B cell (primary cell): Measurements from ENCODE around the gene PSME3. TPM values are rescaled to one million over a fixed set of nuclear protein-coding genes. Genes with fewer than 3 reads are reported as not detected.

Source experiments
- ATAC-seq: fragments of 200-7000 bp; cut with Tn5 transposase; one replicate; pipeline ENCODE4 v1.10.0; 2021; ENCODE audit warnings: low read depth, mild to moderate bottlenecking, moderate number of reproducible peaks, moderate library complexity
- CTCF ChIA-PET: fragments of 350-600 bp; sonication (Branson Sonifier 250); formaldehyde crosslinking; loops from one replicate; lab custom pipeline; 2021; ENCODE audit warnings: antibody characterized with exemption, inconsistent platforms; lab: Charles Lee
- POLR2A ChIA-PET: fragments of 350-600 bp; sonication (Branson Sonifier 250); formaldehyde crosslinking; loops from one replicate; lab custom pipeline; 2021; ENCODE audit warnings: antibody characterized with exemption; lab: Charles Lee
- DNase-seq: peaks from one replicate; pipeline ENCODE4 v3.0.0; 2013
- H2AFZ ChIP-seq: 2 replicates; pipeline ENCODE4 v1.6.1; 2012; ENCODE audit warnings: mild to moderate bottlenecking, low read depth, low read length; ENCODE audit not compliant: insufficient read depth, poor library complexity, severe bottlenecking
- H3K27ac ChIP-seq, 2 donors: 1 replicate in 1 of 2; 2 replicates in 1 of 2; pipeline ENCODE4 v1.5.1; 2012 to 2013; ENCODE audit warnings: low read length in 2 of 2, mild to moderate bottlenecking in 2 of 2, moderate library complexity in 1 of 2
- H3K27me3 ChIP-seq, 4 experiments: fragments of 200-600 bp in 1 of 4; sonication (generic) in 1 of 4; replicated peaks in 1 of 4; 1 replicate in 2 of 4; 2 replicates in 2 of 4; pipeline versions ENCODE4 v1.6.1 to v1.7.0; 2013 to 2016; ENCODE audit warnings: low read length in 3 of 4, mild to moderate bottlenecking in 2 of 4, mixed read lengths in 1 of 4, moderate library complexity in 1 of 4; ENCODE audit not compliant: insufficient read depth in 4 of 4, control insufficient read depth in 3 of 4; ENCODE audit errors: control extremely low read depth in 1 of 4
- H3K36me3 ChIP-seq, 2 experiments: replicated peaks in 1 of 2; 1 replicate in 1 of 2; 2 replicates in 1 of 2; pipeline versions ENCODE4 v1.6.1 to v1.7.1; 2013; ENCODE audit warnings: low read length in 1 of 2; ENCODE audit not compliant: insufficient read depth in 2 of 2, control insufficient read depth in 1 of 2; ENCODE audit errors: control extremely low read depth in 1 of 2, extremely low read depth in 1 of 2
- H3K4me1 ChIP-seq, 2 donors: fragments of 200-600 bp in 1 of 2; sonication (generic) in 1 of 2; 1 replicate in 1 of 2; 2 replicates in 1 of 2; pipeline versions ENCODE4 v1.5.1 to v1.6.1; 2013 to 2017; ENCODE audit warnings: low read length in 2 of 2; ENCODE audit not compliant: control insufficient read depth in 2 of 2, insufficient read depth in 2 of 2
- H3K4me2 ChIP-seq: replicated peaks from 2 replicates; pipeline ENCODE3; 2012; ENCODE audit warnings: mild to moderate bottlenecking, low read depth, low read length; ENCODE audit not compliant: poor library complexity, severe bottlenecking
- H3K4me3 ChIP-seq, 5 experiments: fragments of 200-600 bp in 1 of 5; sonication (generic) in 1 of 5; 1 replicate in 3 of 5; 2 replicates in 2 of 5; pipeline versions ENCODE4 v1.5.1 to v1.7.0; 2011 to 2016; ENCODE audit warnings: low read length in 4 of 5, mild to moderate bottlenecking in 4 of 5, low read depth in 2 of 5, control low read depth in 1 of 5, moderate library complexity in 1 of 5; ENCODE audit not compliant: insufficient read depth in 1 of 5; ENCODE audit errors: control extremely low read depth in 1 of 5, extremely low read depth in 1 of 5
- H3K79me2 ChIP-seq: fragments of 200-600 bp; sonication (generic); one replicate; pipeline ENCODE4 v1.6.0; 2016; ENCODE audit warnings: low read length; ENCODE audit not compliant: control insufficient read depth, insufficient read depth
- H3K9ac ChIP-seq: fragments of 200-600 bp; sonication (generic); 2 replicates; pipeline ENCODE4 v1.6.1; 2017; ENCODE audit warnings: mild to moderate bottlenecking, low read length, moderate library complexity
- H3K9me3 ChIP-seq, 3 donors: one replicate each; pipeline versions ENCODE4 v1.6.1 to v1.7.1; 2013; ENCODE audit warnings: low read length in 2 of 3; ENCODE audit not compliant: control insufficient read depth in 2 of 3, insufficient read depth in 1 of 3; ENCODE audit errors: control extremely low read depth in 1 of 3
- H4K20me1 ChIP-seq: 2 replicates; pipeline ENCODE4 v1.6.0; 2012; ENCODE audit warnings: mild to moderate bottlenecking, low read length; ENCODE audit not compliant: insufficient read depth, control insufficient read depth, poor library complexity, severe bottlenecking
- H3K27ac Mint-ChIP-seq: one replicate; pipeline ENCODE4 v1.8.0; 2021; ENCODE audit warnings: mixed read lengths
- H3K27me3 Mint-ChIP-seq: one replicate; pipeline ENCODE4 v1.8.0; 2021; ENCODE audit warnings: mixed read lengths
- H3K4me1 Mint-ChIP-seq: one replicate; pipeline ENCODE4 v1.8.0; 2021; ENCODE audit warnings: mixed read lengths
- H3K4me3 Mint-ChIP-seq: one replicate; pipeline ENCODE4 v1.8.0; 2021; ENCODE audit warnings: mixed read lengths
- H3K9me3 Mint-ChIP-seq: one replicate; pipeline ENCODE4 v1.8.0; 2022; ENCODE audit warnings: mixed read lengths; ENCODE audit not compliant: insufficient read depth
- CTCF ChIP-seq: fragments of 200-600 bp; IDR thresholded peaks from one replicate; pipeline ENCODE4 v1.8.0; 2022; ENCODE audit warnings: antibody characterized with exemption, mild to moderate bottlenecking
- EZH2 ChIP-seq: IDR thresholded peaks from 2 replicates; pipeline ENCODE4 v1.6.1; 2012; ENCODE audit warnings: borderline replicate concordance, low read depth, mild to moderate bottlenecking, moderate library complexity, low read length; ENCODE audit not compliant: insufficient read depth, poor library complexity, severe bottlenecking
- WGBS: methylation state at CpG from one replicate; pipeline ENCODE4 v1.1.5; 2013; ENCODE audit warnings: missing lambda C conversion rate; ENCODE audit not compliant: insufficient coverage; 5-methylcytosine and 5-hydroxymethylcytosine counted together
- intact Hi-C: fragments of 100-400 bp; cut with micrococcal nuclease; formaldehyde crosslinking; loops from one replicate; pipeline ENCODE4 v1.10.0; 2022
- polyA plus RNA-seq: library from polyadenylated mRNA; depleted of rRNA; stranded (reverse); fragments of >200 nt; gene quantifications from 2 replicates; pipeline ENCODE4 v1.2.3, GENCODE V29; 2012
- total RNA-seq, 2 donors: library from RNA; stranded (reverse); fragments of 120-200 nt in 1 of 2; gene quantifications; 1 replicate in 1 of 2; 2 replicates in 1 of 2; pipeline versions ENCODE4 v1.2.3 to v1.2.4, GENCODE V29; 2013 to 2022

The PSME3 gene
- total and polyA plus RNA-seq, 2 donors (not counting 1 experiment from before 2014, with no cell fraction given): 43.4 to 76.2 TPM

- H3K4me3 Mint-ChIP-seq: no peak overlapping the region
- H3K4me3 ChIP-seq: no peak overlapping the region
- POLR2A ChIA-PET: no interaction called here
Observed at GRCh38 chr17:42821176-42821575, 12.0 kb upstream of the PSME3 start.

More at GRCh38 chr17:42821176-42821575, 12.0 kb upstream of the PSME3 start:
- WGBS: no CpG with 5 or more reads among the region's 7 CpGs
- Mint-ChIP-seq H3K4me1 (peaks cover 25% of the 10 kb centered on the region), H3K9me3 (no peaks in the 10 kb centered on the region), H3K27me3 (no peaks in the 10 kb centered on the region), H3K27ac (no peak overlapping the region)
- Histone ChIP-seq H4K20me1 (peaks cover 10% of the 10 kb centered on the region), H3K27me3 (no peaks in the 10 kb centered on the region), H3K9me3 (no peaks in the 10 kb centered on the region), H3K4me1 (peaks cover 6 to 18% of the 10 kb centered on the region in 2 donors), H3K36me3 (peaks cover 2 to 43% of the 10 kb centered on the region in 2 experiments), H3K4me2 (no peak overlapping the region), H2AFZ (no peak overlapping the region), H3K79me2 (peaks cover 51% of the 10 kb centered on the region), H3K9ac (no peak overlapping the region), H3K27ac (no peak overlapping the region)
- ATAC-seq (no peak), DNase-seq (no peak)
- CTCF ChIA-PET: interaction anchor here (0.6 to 1.5 kb wide), 4 partner anchors 10 to 99 kb away, joined by 3 to 7 read pairs (median 4); partner anchors contain the start of gene VPS25
- no peak for TF ChIP-seq CTCF
- no peak for TF ChIP-seq EZH2
- intact Hi-C loops: loop anchor here (5.0 kb wide), 2 partner anchors 269 to 661 kb away; partner anchors contain the start of genes DHX8 and HSD17B1
